Left cardiac atrium (tissue), 4 donors: Measurements from ENCODE around the gene MAGEA10. TPM values are rescaled to one million over a fixed set of nuclear protein-coding genes. Genes with fewer than 3 reads are reported as not detected.
"Not testable (repeated sequence)": the region's sequence is repeated elsewhere in the genome, so short reads cannot be mapped to it uniquely, and the experiment has no call there.

Experiments used
- ATAC-seq, 2 donors: fragments of 200-7000 bp; cut with Tn5 transposase; one replicate each; pipeline ENCODE4 v1.9.1; 2020; ENCODE audit warnings: mild to moderate bottlenecking in 2 of 2, moderate library complexity in 2 of 2
- DNase-seq: peaks from one replicate; pipeline ENCODE4 v3.0.0-alpha.2; 2020
- intact Hi-C, 2 donors: fragments of 100-400 bp; cut with DNase I; formaldehyde crosslinking; loops; one replicate each; pipeline versions ENCODE4 v1.14.1 to v1.15.1; 2022 to 2023
- long read RNA-seq: library from polyadenylated mRNA; unstranded; transcript quantifications from one replicate; pipeline ENCODE4 v2.0.0, GENCODE V29; 2021
- total RNA-seq, 2 donors: library from RNA; stranded (reverse); fragmentation: NEBNext Ultra II Directional; extraction: Animal tissue kit (Norgen Biotek cat#: 25700); gene quantifications; one replicate each; pipeline ENCODE4 v1.2.1, GENCODE V29; 2021
- donor health status: DM: no; HTN: yes; CAD: no.
- donor health status: DM: no; HTN: yes; CAD: no; lungs with severe emphysema.
- donor health status: DM: yes; HTN: yes; CAD: no.
- donor health status: Dilated cardiomyopathy.

MAGEA10 gene
- not detected for total RNA-seq
- long read RNA-seq: 0 reads

DNA sequence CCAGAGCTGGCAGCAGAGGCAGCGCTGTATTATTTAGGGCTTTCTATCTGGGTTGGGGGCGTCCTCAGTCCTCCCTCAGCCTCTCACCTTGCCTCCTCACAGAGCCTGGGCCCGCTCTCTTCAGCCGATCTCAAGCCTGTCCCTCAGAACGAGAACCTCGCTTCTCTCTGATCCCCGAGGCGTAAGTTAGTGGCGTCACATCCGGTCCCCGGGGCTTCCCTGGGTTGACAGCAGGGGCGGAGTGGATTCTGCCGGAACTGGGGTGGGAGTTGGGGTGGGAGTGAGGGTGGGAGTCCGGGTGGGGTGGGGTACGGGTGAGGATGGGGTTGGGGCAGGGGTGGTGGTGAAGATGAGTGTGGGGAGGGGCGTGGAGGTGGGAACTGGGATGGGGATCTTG, at the start of gene MAGEA10:
Gene MAGEA10 (minus strand): TSS at position 190 of the 397 bp plus-strand sequence. CDS start 2,957 bp downstream, outside the sequence.
- DNase-seq: no peak
- no peak for ATAC-seq
- intact Hi-C loops: no loop called here

DNA sequence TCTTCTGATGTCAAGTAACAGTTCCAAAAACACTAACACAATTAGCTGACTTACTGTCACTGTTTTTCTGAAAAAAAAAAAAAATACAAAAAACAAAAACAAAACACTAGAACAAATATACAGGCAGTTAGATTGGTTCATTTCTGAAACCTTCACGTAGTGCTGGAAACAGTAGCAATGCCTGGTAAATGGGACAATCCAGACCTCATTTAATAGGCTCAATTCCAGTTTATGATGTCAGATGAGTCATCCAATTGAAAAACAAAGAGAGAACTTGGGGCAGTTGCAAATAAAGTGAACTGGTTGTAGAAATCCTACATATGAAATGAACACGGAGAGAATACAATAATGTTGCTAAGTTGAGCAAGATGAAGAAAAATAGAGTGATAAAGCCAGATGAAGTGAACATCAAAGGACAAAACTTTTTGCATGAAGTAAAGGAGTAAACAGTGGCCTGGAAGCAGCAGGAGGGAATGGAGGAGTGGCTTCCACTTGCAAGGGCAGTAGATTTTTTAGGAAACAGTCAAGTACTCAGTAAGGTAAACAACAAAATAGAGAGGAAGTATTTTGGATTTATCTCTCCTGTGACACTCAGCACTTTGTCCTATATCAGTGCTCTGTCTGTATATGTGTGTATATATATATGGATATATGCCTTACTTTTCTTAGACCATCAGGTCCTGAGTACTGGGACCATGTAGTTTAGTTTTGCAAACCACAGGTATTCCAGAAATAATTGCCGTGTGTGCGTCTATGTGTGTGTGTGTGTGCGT, 39.3 kb upstream of the MAGEA10 start:
- DNase-seq (no peak), ATAC-seq (no peak)
- intact Hi-C loops: no loop called here

DNA sequence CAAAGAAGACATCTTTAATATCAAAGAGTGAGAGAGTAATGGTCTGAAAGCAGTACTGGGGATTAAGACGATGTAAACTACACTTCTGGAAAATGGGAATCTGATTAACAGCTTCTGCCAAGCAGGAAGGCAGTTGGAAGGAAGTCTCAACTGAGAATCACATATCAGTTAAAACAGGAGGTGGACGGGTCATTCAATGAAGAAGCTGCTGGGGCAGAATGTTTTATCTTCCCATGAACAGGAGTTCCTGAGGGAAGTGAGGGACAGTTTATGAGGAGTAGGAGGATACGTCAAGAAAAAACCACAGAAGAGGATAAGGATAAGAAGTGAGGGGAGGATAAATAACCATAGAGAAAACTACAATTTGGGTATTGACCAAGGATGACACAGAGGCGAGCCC, 38.7 kb upstream of the MAGEA10 start:
- intact Hi-C loops: no loop called here
- DNase-seq (no peak), ATAC-seq (no peak)

DNA sequence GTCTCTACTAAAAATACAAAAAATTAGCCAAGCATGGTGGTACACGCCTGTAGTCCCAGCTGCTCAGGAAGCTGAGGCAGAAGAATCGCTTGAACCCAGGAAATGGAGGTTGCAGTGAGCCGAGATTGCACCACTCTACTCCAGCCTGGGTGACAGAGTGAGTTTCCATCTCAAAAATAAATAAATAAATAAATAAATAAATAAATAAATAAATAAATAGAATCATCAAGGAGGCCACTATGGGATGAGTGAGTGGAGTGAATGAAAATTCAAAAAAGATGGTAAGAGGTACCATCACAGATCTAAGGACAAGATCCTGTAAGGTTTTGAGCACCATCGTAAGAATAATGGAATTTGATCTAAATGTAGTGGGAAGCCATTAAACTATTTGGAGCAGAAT, 37.5 kb upstream of the MAGEA10 start:
- DNase-seq, ATAC-seq, intact Hi-C loops: not testable (repeated sequence)

DNA sequence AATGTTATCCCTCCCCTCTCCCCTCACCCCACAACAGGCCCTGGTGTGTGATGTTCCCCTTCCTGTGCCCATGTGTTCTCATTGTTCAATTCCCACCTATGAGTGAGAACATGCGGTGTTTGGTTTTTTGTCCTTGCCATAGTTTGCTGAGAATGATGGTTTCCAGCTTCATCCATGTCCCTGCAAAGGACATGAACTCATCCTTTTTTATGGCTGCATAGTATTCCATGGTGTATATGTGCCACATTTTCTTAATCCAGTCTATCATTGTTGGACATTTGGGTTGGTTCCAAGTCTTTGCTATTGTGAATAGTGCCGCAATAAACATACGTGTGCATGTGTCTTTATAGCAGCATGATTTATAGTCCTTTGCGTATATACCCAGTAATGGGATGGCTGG, 35.5 kb upstream of the MAGEA10 start:
- DNase-seq, intact Hi-C loops, ATAC-seq: not testable (repeated sequence)

DNA sequence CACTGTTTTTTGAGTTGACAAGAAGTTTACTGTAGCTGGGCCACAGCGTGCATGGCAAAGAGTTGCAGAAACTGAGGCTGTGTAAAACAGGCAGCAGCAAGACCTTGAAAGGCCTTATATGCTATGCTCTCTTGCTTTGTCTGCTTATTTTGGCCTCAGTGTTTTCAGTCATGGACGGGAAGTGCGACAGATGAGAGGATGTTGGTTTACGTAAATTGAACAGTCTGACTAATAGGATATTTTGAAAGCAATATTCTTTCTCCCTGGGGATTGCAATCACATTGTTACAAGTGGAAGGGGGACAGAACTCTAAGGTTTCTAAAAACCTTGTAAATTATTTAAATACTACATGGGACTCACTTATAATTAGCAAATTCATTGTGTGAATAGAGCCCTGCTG, 32.2 kb upstream of the MAGEA10 start:
- ATAC-seq: no peak

DNA sequence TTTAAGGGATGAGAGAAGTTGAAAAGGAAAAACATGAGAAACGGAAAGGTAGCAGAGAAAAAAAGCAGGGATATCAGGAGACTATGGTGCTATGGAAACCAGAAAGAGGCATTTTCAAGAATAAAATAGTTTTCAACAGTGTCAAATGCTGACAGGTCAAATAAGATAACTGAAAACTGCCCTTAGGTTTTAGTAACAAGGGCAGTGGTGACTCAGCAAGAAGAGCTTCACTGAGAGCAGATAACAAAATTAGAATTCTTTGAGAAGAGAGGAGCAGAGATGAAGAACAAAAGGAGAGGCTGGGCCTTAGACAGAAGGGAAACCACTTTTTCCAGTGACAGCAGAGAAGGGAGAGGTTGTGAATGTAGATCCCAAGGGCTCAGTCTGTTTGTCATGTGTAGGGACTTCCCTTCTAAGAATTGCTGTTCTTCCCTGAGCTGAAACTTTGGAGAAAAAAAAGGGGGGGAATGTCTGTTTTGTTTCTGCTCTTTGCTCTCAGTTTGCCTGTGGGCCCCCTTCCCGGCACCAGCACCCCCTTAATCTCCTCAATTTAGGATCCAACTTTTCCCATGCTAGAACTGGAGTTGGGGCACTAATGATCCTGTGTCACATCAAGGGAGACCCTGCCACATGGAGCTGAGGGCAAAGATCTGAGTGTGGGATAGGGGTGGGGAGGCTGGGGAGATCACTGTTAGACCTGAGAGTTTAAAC, 26.8 kb upstream of the MAGEA10 start:
- DNase-seq (no peak), ATAC-seq (no peak)
- intact Hi-C loops: no loop called here

More for the DNA sequence above, 32.2 kb upstream of the MAGEA10 start:
- intact Hi-C loops: no loop called here
- DNase-seq: no peak

DNA sequence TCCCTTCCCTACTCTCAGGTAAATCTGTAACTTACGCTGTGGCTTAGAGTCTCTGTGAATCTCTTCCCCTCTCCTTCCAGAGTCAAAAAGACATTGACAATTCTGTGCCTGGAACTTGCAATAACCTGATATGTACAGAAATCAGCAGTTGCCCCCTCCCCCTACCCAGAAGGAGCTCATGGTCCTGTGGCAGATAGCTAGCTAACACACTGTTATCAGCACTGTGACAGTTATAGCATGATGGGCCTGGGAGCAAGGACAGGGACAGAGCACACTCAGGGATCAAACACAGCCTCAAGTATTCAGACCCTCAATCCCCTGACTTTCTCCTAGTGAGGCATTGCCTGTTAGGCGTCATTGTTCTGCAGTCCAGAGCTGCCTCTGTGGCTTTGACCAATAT, 18.7 kb upstream of the MAGEA10 start:
- no peak for DNase-seq
- intact Hi-C loops: no loop called here
- no peak for ATAC-seq

DNA sequence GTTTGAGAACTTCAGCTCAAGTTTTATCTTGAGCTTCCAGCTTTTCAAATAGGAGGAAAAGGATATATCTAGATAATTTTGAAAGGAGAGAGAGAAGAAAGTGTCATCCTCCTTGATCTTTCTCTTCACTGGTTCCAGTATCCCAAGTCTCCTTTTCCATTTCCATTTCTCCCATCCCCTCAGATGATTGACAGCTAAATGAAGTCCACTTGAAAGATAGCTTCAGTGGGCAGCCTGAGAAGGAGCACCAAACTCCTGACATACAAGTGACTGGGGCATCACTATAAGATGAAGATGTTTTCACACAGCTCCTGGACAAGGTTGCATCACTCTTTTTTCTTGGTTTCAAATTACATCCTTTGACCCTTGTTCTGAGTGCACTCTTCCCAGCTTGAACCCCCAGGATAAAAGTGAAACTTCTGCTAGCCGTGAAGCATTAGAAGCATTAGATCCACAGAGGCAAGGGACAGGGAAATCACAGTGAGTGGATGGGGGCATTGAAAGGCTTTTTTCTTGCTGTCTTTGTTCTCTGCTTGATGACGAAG, 17.5 kb upstream of the MAGEA10 start:
- ATAC-seq: no peak
- intact Hi-C loops: no loop called here
- DNase-seq: no peak

DNA sequence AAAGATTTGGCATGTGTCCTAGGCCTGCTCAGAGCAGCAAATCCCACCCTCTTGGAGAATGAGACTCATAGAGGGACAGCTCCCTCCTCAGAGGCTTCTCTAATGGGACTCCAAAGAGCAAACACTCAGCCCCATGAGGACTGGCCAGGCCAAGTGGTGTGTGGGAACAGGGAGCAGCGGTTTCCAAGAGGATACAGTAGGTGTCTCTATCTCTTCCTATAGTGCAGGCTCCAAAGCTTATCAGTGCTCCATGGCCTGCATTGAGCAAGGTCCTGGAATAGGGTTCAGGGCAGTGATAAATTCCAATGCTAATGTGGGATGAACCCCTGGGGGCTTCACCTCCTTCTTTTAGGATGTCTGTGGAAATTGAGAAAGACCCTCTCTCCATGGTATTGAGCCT, 15.7 kb upstream of the MAGEA10 start:
- ATAC-seq: no peak
- DNase-seq: no peak
- intact Hi-C loops: no loop called here

DNA sequence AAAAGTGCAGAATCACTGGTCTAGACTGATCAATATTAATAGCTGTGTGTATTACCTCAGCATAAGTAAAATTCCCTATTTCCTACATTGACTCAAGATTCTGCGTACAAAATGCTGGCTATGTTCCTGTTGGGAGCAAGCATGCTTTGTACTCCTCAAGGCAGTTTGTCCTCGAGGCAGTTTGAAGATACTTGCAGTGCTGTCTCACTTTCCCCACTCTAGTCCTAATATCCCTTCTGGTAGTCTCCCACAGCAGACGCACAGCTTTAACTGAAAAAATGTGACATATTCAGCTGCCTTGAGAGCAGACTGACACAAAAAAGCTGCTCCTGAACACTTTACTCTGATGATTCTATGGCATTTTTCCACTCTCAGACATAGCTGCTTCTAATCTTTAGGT, 12.9 kb upstream of the MAGEA10 start:
- no peak for ATAC-seq
- intact Hi-C loops: no loop called here
- DNase-seq: no peak

DNA sequence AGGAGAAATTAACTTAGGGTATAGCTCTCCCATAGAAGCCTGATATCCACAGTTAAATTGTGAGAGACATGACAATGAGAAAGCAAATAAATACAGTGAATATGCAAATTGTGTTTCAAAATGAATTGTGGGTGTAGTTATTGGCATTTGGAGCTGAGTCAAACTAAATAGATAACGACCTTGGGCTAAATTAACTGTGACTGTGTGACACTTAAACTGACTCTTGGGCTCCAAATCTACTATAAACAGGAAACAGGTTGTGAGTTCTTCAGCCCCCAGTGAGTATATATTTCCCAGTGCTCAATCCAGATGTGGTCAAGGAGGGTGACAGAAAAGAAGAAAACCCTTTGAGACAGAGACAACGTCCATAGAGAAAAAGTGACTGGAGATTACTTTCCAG, 11.3 kb upstream of the MAGEA10 start:
- no peak for ATAC-seq
- no peak for DNase-seq
- intact Hi-C loops: no loop called here

DNA sequence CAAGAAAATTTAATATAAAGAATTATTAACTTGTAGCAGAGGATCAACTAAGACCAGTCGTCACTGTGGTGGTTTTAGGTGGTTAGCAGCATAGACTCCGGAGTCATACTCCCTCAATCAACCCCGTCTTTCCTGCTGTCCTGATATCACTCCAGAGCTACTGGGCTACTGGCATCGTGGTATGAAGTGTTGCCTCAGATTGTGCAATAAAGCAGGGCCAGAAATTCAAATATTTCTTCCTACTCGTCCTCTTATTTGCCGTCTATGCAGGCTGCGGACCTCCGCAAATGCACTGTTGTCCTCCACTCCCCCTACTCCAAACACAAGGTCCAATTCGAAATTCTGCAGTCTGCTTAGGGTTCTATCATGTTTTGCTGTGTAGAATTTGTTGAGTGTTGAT, 1.2 kb upstream of the MAGEA10 start:
- intact Hi-C loops: no loop called here
- ATAC-seq (no peak), DNase-seq (no peak)

DNA sequence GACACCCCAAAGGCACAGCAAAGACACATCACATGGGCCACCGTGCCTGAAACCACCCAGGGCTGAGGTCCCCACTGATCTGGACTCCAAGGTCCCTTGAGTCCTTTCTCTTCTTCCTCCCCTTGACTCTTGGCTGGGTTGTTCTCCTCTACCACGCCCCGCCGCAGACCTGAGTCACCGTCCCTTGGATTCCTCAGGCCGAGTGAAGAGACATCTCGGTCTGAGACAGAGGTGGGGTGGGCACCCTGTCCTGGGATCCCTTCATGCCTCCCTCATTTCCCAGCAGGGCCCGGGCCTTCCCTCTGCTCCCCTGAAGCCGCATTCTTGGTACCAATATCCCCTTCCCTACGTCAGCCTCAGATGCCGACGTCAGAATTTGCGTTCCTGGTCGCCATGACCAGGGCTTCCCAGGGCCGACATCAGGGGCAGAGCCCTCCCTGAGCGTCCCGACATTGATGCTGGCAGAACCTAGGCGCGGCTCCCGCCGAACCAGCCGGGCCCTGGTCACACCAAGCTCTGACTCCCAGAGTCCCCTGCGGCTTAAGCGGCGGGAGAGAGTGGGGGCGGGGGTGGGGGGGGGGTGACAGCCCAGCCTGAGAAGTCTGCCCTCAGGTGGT, 498 bp downstream of the MAGEA10 start:
- intact Hi-C loops: no loop called here
- DNase-seq (no peak), ATAC-seq (no peak)

DNA sequence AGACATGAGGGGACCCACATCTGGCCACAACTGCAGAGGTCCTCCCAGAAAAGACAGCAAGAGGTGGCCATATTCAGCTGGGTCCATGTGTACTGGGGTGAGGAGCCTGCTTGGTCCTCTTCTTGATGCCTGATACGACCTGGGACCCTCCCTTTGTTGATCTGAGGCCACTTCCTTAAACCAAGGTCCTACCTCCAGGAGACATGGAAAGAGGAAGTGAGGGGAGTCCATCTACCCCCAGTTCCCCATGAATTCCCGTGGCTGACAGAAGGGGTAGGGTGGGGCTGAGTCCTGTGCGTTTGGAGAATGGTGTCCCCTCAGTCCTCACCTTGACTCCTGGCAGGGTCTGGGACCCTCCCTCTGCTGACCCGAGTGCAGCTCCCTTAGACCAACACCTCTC, 2.1 kb downstream of the MAGEA10 start:
- no peak for DNase-seq

DNA sequence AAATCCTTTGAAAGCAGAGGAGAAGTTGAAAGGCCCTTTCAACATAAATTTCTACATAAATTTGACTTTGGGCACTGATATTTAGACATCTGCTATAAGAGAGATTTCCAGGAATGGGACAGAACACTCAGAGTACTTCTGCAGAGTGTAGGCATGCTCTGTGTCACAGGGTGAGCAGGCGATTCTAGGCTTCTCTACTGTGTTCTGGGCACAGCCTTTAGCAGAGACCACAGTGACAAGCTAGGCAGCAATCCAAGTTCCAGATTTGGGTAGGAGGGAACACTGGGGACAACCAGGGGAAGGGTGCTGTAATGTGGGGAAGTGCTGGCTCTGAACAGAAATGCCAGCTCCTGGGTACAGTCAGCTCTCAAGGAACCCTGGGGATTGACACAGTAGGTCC, 6.9 kb downstream of the MAGEA10 start:
- ATAC-seq (no peak), DNase-seq (no peak)
- intact Hi-C loops: no loop called here

More for the DNA sequence above, 2.1 kb downstream of the MAGEA10 start:
- intact Hi-C loops: no loop called here
- ATAC-seq: no peak

DNA sequence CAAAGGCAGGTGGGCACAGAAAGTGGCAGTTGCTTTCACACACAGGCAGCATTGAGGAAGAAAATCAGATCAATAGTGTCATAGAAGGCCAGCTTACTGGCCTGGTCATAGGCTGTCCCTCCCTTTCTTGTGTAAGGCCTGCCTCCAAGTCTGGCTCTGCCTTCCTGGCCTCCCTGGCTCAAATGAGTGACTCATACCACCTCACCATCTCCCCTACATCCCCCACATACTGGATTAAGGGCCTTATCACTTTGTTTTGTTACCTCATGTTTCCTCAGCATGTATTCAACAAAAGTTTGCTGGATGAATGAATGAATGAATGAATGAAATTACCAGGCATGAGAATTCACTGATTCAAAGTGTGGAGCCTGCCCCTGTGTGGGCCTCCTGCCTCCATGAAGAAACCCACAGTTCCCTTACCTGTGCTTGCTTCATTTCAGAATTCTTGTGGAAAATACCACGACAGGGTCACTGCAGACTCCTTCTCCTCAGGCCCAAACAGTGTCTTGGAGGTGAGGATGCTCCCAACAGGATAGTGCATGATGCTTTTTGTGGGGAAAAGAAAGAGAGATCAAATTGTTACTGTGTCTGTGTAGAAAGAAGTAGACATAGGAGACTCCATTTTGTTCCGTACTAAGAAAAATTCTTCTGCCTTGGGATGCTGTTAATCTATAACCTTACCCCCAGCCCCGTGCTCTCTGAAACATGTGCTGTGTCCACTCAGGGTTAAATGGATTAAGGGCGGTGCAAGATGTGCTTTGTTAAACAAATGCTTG, 9.1 kb downstream of the MAGEA10 start:
- ATAC-seq, intact Hi-C loops, DNase-seq: not testable (repeated sequence)

DNA sequence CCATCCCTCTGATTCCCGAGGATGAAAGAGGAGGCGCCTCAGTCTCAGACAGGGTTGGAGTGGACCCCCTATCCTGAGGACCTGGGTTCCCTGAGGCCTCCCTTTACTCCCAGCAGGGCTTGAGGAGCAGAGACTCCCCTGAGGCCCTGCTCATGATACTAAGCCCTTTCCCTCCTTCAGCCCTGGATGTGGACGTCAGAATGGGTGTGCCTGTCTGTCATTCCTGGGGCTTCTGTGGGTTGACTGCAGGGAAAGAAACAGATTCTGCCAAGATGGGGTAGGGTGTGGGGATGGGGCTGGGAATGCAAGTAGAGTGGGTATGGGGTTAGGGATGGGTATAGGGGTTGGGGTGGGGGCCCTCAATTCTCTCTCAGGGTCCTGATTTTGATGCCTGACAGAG, 21.1 kb downstream of the MAGEA10 start:
- DNase-seq (no peak), ATAC-seq (no peak)

DNA sequence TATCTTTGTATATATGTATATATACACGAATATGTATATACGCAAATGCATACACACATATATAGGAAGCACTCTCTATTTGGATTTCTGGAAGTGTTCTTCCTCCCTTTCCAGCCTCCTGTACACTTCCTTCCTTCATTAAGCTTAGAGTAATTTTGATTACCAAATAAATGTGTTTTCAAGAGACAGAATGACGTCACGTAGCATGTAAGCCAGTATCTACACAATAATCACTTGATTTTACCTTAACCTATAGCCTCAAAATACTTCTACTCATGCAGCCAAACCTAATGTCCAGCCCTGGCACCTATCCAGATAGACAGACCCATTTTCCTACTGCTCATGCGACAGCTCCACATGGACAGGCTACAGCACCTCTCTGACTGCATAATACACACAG, 29.9 kb downstream of the MAGEA10 start:
- ATAC-seq (no peak), DNase-seq (no peak)
- intact Hi-C loops: no loop called here

More for the DNA sequence above, 21.1 kb downstream of the MAGEA10 start:
- intact Hi-C loops: no loop called here
